Stimulated activated CD8-positive, alpha-beta memory T cell treated with anti-CD3 and anti-CD28 coated beads, Interleukin-12 subunit alpha, Interleukin-12 subunit beta, amount 100 ng/mL, for 24 hours (primary cell): ENCODE measurements around the gene ADAM8.
"Not testable (repeated sequence)": the region's sequence is repeated elsewhere in the genome, so short reads cannot be mapped to it uniquely, and the experiment has no call there.

Experiments
- DNase-seq: peaks from one replicate; pipeline ENCODE4 v3.0.0-alpha.2; 2020; ENCODE audit errors: extremely low read depth

The ADAM8 gene

GRCh38 chr10:133231244-133231945 lies 45.3 kb downstream of the ADAM8 start:
- no peak for DNase-seq

- DNase-seq, result no peak
Observed at GRCh38 chr10:133230387-133231195, 46.1 kb downstream of the ADAM8 start.

- no peak for DNase-seq
Observed at GRCh38 chr10:133230044-133230361, 46.7 kb downstream of the ADAM8 start, which contains the start of gene UTF1. UTF1 (plus strand) TSS chr10:133230217; CDS start chr10:133230289, 72 bp downstream.

GRCh38 chr10:133229265-133230043 lies 47.2 kb downstream of the ADAM8 start:
- no peak for DNase-seq

- no peak for DNase-seq
Observed at GRCh38 chr10:133227256-133227655, 49.4 kb downstream of the ADAM8 start.

GRCh38 chr10:133226251-133226808 lies 50.3 kb downstream of the ADAM8 start:
- no peak for DNase-seq

GRCh38 chr10:133225707-133226191 lies 50.9 kb downstream of the ADAM8 start:
- DNase-seq, result no peak

GRCh38 chr10:133224756-133225372 lies 51.8 kb downstream of the ADAM8 start:
- DNase-seq, result no peak

- DNase-seq, result no peak
Observed at GRCh38 chr10:133224076-133224475, 52.6 kb downstream of the ADAM8 start.

- DNase-seq, result not testable (repeated sequence)
Observed at GRCh38 chr10:133221756-133222155, 54.9 kb downstream of the ADAM8 start.

GRCh38 chr10:133221331-133221730 lies 55.3 kb downstream of the ADAM8 start:
- DNase-seq, result no peak

- DNase-seq, result no peak
Observed at GRCh38 chr10:133219782-133220181, 56.9 kb downstream of the ADAM8 start.

GRCh38 chr10:133218891-133219290 lies 57.8 kb downstream of the ADAM8 start:
- no peak for DNase-seq

- DNase-seq, result no peak
Observed at GRCh38 chr10:133217800-133218589, 58.7 kb downstream of the ADAM8 start.

- no peak for DNase-seq
Observed at GRCh38 chr10:133216776-133217175, 59.9 kb downstream of the ADAM8 start.

- no peak for DNase-seq
Observed at GRCh38 chr10:133215586-133215985, 61.1 kb downstream of the ADAM8 start.

- no peak for DNase-seq
Observed at GRCh38 chr10:133214468-133215410, 61.9 kb downstream of the ADAM8 start.

- DNase-seq, result no peak
Observed at GRCh38 chr10:133213641-133214467, 62.8 kb downstream of the ADAM8 start.
